Neural progenitor cell (in vitro differentiated cells): ENCODE results near the gene PAEP.

Experiments
- EZH2 ChIP-seq: fragments of 200-600 bp; sonication (generic); IDR thresholded peaks from 2 replicates; pipeline ENCODE4 v1.6.1; 2017; ENCODE audit warnings: antibody characterized with exemption, mild to moderate bottlenecking, moderate library complexity
- TF ChIP-seq, protein P1 (sequence below): fragments of 200-600 bp; sonication (generic); IDR thresholded peaks from 2 replicates; pipeline ENCODE4 v1.5.1; 2017; ENCODE audit warnings: antibody characterized with exemption, mild to moderate bottlenecking

DNA sequence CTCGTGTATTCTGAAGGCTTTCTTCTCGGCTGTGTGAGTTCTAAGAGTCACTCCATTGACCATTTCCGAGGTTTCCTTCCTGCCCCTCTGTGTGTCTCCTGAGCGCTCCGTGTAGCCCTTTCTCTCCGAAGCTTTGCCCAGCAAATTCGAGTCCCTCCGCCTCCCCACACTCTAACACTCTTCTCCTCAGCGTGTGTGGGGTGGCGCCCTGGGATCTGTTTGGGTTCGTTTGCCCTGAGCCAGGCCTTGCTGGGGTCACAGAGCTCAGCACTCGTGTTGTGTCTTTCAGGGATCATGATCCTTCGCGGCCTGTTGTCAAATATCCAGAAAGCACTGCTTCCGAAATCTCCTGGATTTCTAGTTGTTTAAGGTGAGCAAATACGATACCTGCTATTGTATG is 5.6 kb upstream of the PAEP start:
- TF ChIP-seq, protein P1, sequence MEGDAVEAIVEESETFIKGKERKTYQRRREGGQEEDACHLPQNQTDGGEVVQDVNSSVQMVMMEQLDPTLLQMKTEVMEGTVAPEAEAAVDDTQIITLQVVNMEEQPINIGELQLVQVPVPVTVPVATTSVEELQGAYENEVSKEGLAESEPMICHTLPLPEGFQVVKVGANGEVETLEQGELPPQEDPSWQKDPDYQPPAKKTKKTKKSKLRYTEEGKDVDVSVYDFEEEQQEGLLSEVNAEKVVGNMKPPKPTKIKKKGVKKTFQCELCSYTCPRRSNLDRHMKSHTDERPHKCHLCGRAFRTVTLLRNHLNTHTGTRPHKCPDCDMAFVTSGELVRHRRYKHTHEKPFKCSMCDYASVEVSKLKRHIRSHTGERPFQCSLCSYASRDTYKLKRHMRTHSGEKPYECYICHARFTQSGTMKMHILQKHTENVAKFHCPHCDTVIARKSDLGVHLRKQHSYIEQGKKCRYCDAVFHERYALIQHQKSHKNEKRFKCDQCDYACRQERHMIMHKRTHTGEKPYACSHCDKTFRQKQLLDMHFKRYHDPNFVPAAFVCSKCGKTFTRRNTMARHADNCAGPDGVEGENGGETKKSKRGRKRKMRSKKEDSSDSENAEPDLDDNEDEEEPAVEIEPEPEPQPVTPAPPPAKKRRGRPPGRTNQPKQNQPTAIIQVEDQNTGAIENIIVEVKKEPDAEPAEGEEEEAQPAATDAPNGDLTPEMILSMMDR, result no peak
- no peak for TF ChIP-seq EZH2
